Mesendoderm (in vitro differentiated cells): ENCODE measurements around the gene ERP27.

Source experiments
- DNase-seq: peaks from one replicate; pipeline ENCODE4 v3.0.0; 2013
- H2AK5ac ChIP-seq: 2 replicates; pipeline ENCODE4 v1.6.1; 2013; ENCODE audit warnings: low read length, inconsistent platforms
- H2BK120ac ChIP-seq: 2 replicates; pipeline ENCODE4 v1.6.1; 2013; ENCODE audit warnings: low read depth, mild to moderate bottlenecking, low read length, moderate library complexity, mixed read lengths
- H2BK15ac ChIP-seq: replicated peaks from 2 replicates; pipeline ENCODE4 v1.6.1; 2013; ENCODE audit warnings: low read depth, mild to moderate bottlenecking, moderate library complexity
- H2BK5ac ChIP-seq: 2 replicates; pipeline ENCODE4 v1.6.1; 2013; ENCODE audit warnings: low read length, inconsistent platforms
- H3K18ac ChIP-seq: 2 replicates; pipeline ENCODE4 v1.6.1; 2013; ENCODE audit warnings: mild to moderate bottlenecking, low read length, mixed read lengths
- H3K23ac ChIP-seq: one replicate; pipeline ENCODE4 v1.6.1; 2013; ENCODE audit warnings: low read length
- H3K27ac ChIP-seq: 2 replicates; pipeline ENCODE4 v1.5.1; 2013; ENCODE audit warnings: low read depth, mild to moderate bottlenecking, inconsistent platforms, low read length, moderate library complexity
- H3K27me3 ChIP-seq: 2 replicates; pipeline ENCODE4 v1.6.1; 2013; ENCODE audit warnings: low read length, control low read depth, mild to moderate bottlenecking, inconsistent platforms; ENCODE audit not compliant: insufficient read depth, poor library complexity
- H3K36me3 ChIP-seq: 2 replicates; pipeline ENCODE4 v1.6.1; 2013; ENCODE audit warnings: low read length, inconsistent platforms; ENCODE audit not compliant: control insufficient read depth, insufficient read depth
- H3K4ac ChIP-seq: one replicate; pipeline ENCODE4 v1.6.1; 2013; ENCODE audit warnings: low read depth, mild to moderate bottlenecking, low read length, moderate library complexity
- H3K4me1 ChIP-seq: 2 replicates; pipeline ENCODE4 v1.6.1; 2013; ENCODE audit warnings: low read depth, low read length, inconsistent platforms; ENCODE audit not compliant: control insufficient read depth
- H3K4me2 ChIP-seq: 2 replicates; pipeline ENCODE4 v1.6.1; 2013; ENCODE audit warnings: low read length
- H3K4me3 ChIP-seq: 2 replicates; pipeline ENCODE4 v1.5.1; 2013; ENCODE audit warnings: mild to moderate bottlenecking, low read length
- H3K56ac ChIP-seq: one replicate; pipeline ENCODE4 v1.6.1; 2013; ENCODE audit warnings: low read length
- H3K79me1 ChIP-seq: 2 replicates; pipeline ENCODE4 v1.6.1; 2013; ENCODE audit warnings: low read length, inconsistent platforms
- H3K79me2 ChIP-seq: 2 replicates; pipeline ENCODE4 v1.6.1; 2013; ENCODE audit warnings: mild to moderate bottlenecking, low read length; ENCODE audit not compliant: control insufficient read depth, insufficient read depth
- H3K9ac ChIP-seq: 2 replicates; pipeline ENCODE4 v1.6.1; 2013; ENCODE audit warnings: low read length, inconsistent platforms
- H4K5ac ChIP-seq: one replicate; pipeline ENCODE4 v1.6.1; 2013; ENCODE audit warnings: low read length
- H4K8ac ChIP-seq: one replicate; pipeline ENCODE4 v1.6.1; 2013; ENCODE audit warnings: low read depth, mild to moderate bottlenecking, control low read depth, low read length, moderate library complexity
- WGBS: extraction: QIAGEN DNeasy Blood & Tissue Kit; methylation state at CpG from one replicate; pipeline ENCODE4 v1.1.7; 2013; ENCODE audit warnings: low lambda C conversion rate, missing lambda C conversion rate; ENCODE audit not compliant: insufficient coverage; ENCODE audit errors: extremely low coverage; 5-methylcytosine and 5-hydroxymethylcytosine counted together

ERP27 gene

GRCh38 chr12:14915736-14916135 is 22.6 kb downstream of the ERP27 start:
- no peak overlapping the region for H3K27ac ChIP-seq
- no peaks in the 10 kb centered on the region for H3K4me1 ChIP-seq
- H3K4ac ChIP-seq: no peak overlapping the region
- no peaks in the 10 kb centered on the region for H3K79me1 ChIP-seq
- H2BK5ac ChIP-seq: no peak overlapping the region
- no peak overlapping the region for H3K4me2 ChIP-seq
- no peak overlapping the region for H4K5ac ChIP-seq
- DNase-seq: no peak
- WGBS: no CpG with 5 or more reads among the region's 2 CpGs
- H3K23ac ChIP-seq: no peak overlapping the region
- no peaks in the 10 kb centered on the region for H3K36me3 ChIP-seq
- no peaks in the 10 kb centered on the region for H3K79me2 ChIP-seq
- no peak overlapping the region for H3K18ac ChIP-seq
- no peak overlapping the region for H4K8ac ChIP-seq
- no peak overlapping the region for H3K4me3 ChIP-seq
- H2BK120ac ChIP-seq: no peak overlapping the region
- H3K9ac ChIP-seq: no peak overlapping the region
- no peak overlapping the region for H3K56ac ChIP-seq
- no peak overlapping the region for H2BK15ac ChIP-seq
- no peak overlapping the region for H2AK5ac ChIP-seq
- no peaks in the 10 kb centered on the region for H3K27me3 ChIP-seq

GRCh38 chr12:14913381-14913781 is 25.0 kb downstream of the ERP27 start:
- no peak overlapping the region for H3K4ac ChIP-seq
- H4K5ac ChIP-seq: no peak overlapping the region
- no peak overlapping the region for H3K18ac ChIP-seq
- no peak overlapping the region for H3K4me2 ChIP-seq
- no CpG with 5 or more reads among the region's 4 CpGs for WGBS
- no peak overlapping the region for H3K56ac ChIP-seq
- no peak overlapping the region for H2BK120ac ChIP-seq
- no peak overlapping the region for H3K23ac ChIP-seq
- no peaks in the 10 kb centered on the region for H3K79me1 ChIP-seq
- no peak overlapping the region for H3K9ac ChIP-seq
- H2AK5ac ChIP-seq: no peak overlapping the region
- H3K4me1 ChIP-seq: no peaks in the 10 kb centered on the region
- H2BK15ac ChIP-seq: no peak overlapping the region
- H3K36me3 ChIP-seq: no peaks in the 10 kb centered on the region
- no peak overlapping the region for H2BK5ac ChIP-seq
- no peak overlapping the region for H3K27ac ChIP-seq
- no peak overlapping the region for H3K4me3 ChIP-seq
- H3K79me2 ChIP-seq: no peaks in the 10 kb centered on the region
- no peak for DNase-seq
- no peaks in the 10 kb centered on the region for H3K27me3 ChIP-seq
- H4K8ac ChIP-seq: no peak overlapping the region

GRCh38 chr12:14911131-14911530 is 27.2 kb downstream of the ERP27 start:
- no peaks in the 10 kb centered on the region for H3K4me1 ChIP-seq
- H2AK5ac ChIP-seq: no peak overlapping the region
- no peaks in the 10 kb centered on the region for H3K79me1 ChIP-seq
- no peaks in the 10 kb centered on the region for H3K79me2 ChIP-seq
- no peak overlapping the region for H3K23ac ChIP-seq
- no peak overlapping the region for H3K4me2 ChIP-seq
- H3K18ac ChIP-seq: no peak overlapping the region
- no peak overlapping the region for H2BK15ac ChIP-seq
- H4K8ac ChIP-seq: no peak overlapping the region
- no peaks in the 10 kb centered on the region for H3K27me3 ChIP-seq
- no peaks in the 10 kb centered on the region for H3K36me3 ChIP-seq
- no peak overlapping the region for H2BK120ac ChIP-seq
- no peak overlapping the region for H3K56ac ChIP-seq
- no CpG with 5 or more reads among the region's 2 CpGs for WGBS
- H3K4ac ChIP-seq: no peak overlapping the region
- no peak overlapping the region for H3K4me3 ChIP-seq
- no peak for DNase-seq
- no peak overlapping the region for H3K27ac ChIP-seq
- no peak overlapping the region for H4K5ac ChIP-seq
- no peak overlapping the region for H3K9ac ChIP-seq
- no peak overlapping the region for H2BK5ac ChIP-seq

GRCh38 chr12:14910090-14910915 is 28.0 kb downstream of the ERP27 start:
- Histone ChIP-seq H2BK120ac (no peak overlapping the region), H3K4me1 (no peaks in the 10 kb centered on the region), H3K27ac (no peak overlapping the region), H3K79me2 (no peaks in the 10 kb centered on the region), H3K79me1 (no peaks in the 10 kb centered on the region), H2BK15ac (no peak overlapping the region), H3K36me3 (no peaks in the 10 kb centered on the region), H3K4me3 (no peak overlapping the region), H3K56ac (no peak overlapping the region), H3K4ac (no peak overlapping the region), H3K4me2 (no peak overlapping the region), H4K8ac (no peak overlapping the region), H3K27me3 (no peaks in the 10 kb centered on the region), H3K18ac (no peak overlapping the region), H3K23ac (no peak overlapping the region), H2BK5ac (no peak overlapping the region), H4K5ac (no peak overlapping the region), H2AK5ac (no peak overlapping the region), H3K9ac (no peak overlapping the region)
- no peak for DNase-seq
- WGBS: no CpG with 5 or more reads among the region's 5 CpGs

- Histone ChIP-seq H3K79me1 (no peaks in the 10 kb centered on the region), H3K4ac (no peak overlapping the region), H2BK120ac (no peak overlapping the region), H3K23ac (no peak overlapping the region), H3K36me3 (no peaks in the 10 kb centered on the region), H3K18ac (no peak overlapping the region), H4K5ac (no peak overlapping the region), H3K4me2 (no peak overlapping the region), H3K27ac (no peak overlapping the region), H4K8ac (no peak overlapping the region), H2AK5ac (no peak overlapping the region), H3K56ac (no peak overlapping the region), H3K79me2 (no peaks in the 10 kb centered on the region), H3K4me3 (no peak overlapping the region), H2BK15ac (no peak overlapping the region), H3K9ac (no peak overlapping the region), H3K27me3 (no peaks in the 10 kb centered on the region), H2BK5ac (no peak overlapping the region), H3K4me1 (no peaks in the 10 kb centered on the region)
- WGBS: no CpG with 5 or more reads among the region's 1 CpG
- DNase-seq: no peak
Observed at GRCh38 chr12:14907953-14908352, 30.4 kb downstream of the ERP27 start.

- no peaks in the 10 kb centered on the region for H3K4me1 ChIP-seq
- H3K27me3 ChIP-seq: no peaks in the 10 kb centered on the region
- no peaks in the 10 kb centered on the region for H3K79me1 ChIP-seq
- H2BK15ac ChIP-seq: no peak overlapping the region
- H4K8ac ChIP-seq: no peak overlapping the region
- DNase-seq: no peak
- no peak overlapping the region for H2BK120ac ChIP-seq
- no peak overlapping the region for H3K4me2 ChIP-seq
- WGBS: no CpG with 5 or more reads among the region's 5 CpGs
- H4K5ac ChIP-seq: no peak overlapping the region
- no peak overlapping the region for H3K4me3 ChIP-seq
- no peak overlapping the region for H3K9ac ChIP-seq
- no peak overlapping the region for H3K18ac ChIP-seq
- H3K56ac ChIP-seq: no peak overlapping the region
- no peaks in the 10 kb centered on the region for H3K79me2 ChIP-seq
- H3K36me3 ChIP-seq: no peaks in the 10 kb centered on the region
- H3K27ac ChIP-seq: no peak overlapping the region
- no peak overlapping the region for H3K23ac ChIP-seq
- no peak overlapping the region for H2AK5ac ChIP-seq
- H3K4ac ChIP-seq: no peak overlapping the region
- H2BK5ac ChIP-seq: no peak overlapping the region
Observed at GRCh38 chr12:14906114-14906513, 32.2 kb downstream of the ERP27 start.
